ENCODE results near the gene TRAK2. TPM values are rescaled to one million over a fixed set of nuclear protein-coding genes. Genes with fewer than 3 reads are reported as not detected.
A peak's percentile ranks its signal among the peaks of the same experiment; 100 is the strongest.

Gene TRAK2
- total RNA-seq, 4 donors from 2014 or later: 7.9 to 32.8 (median 13.7) TPM

DNA sequence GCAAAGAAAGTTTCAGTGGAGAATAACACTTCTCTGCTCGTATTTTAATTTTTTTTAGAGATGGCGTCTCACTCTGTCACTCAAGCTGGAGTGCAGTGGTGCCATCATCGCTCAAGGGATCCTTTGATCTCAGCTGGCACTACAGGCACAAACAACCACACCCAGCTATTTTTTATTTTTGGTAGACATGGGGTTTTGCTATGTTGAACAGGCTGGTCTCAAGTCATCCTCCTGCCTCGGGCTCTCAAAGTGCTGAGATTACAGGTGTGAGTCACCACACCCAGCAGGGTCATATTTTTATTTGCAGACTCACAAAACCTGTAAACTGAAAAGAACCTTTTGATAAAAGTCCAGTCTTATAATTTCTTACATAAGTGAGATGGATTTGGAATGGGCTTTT is 2.6 kb downstream of the TRAK2 start:
- Histone ChIP-seq H3K27me3 (no peaks in the 10 kb centered on the region), H3K9me3 (no peaks in the 10 kb centered on the region), H3K27ac (peak overlapping the region in 2 of 4 donors; percentile 48 to 57), H3K4me1 (peaks cover 24 to 82% (median 27%) of the 10 kb centered on the region in 3 donors), H3K36me3 (no peaks in the 10 kb centered on the region), H3K4me3 (no peak overlapping the region)
- no peak for DNase-seq
- intact Hi-C loops (cut with DNase I): no loop called here
- no peak for TF ChIP-seq POLR2A (IDR thresholded peaks at IDR 0.05)
- TF ChIP-seq, protein P1, sequence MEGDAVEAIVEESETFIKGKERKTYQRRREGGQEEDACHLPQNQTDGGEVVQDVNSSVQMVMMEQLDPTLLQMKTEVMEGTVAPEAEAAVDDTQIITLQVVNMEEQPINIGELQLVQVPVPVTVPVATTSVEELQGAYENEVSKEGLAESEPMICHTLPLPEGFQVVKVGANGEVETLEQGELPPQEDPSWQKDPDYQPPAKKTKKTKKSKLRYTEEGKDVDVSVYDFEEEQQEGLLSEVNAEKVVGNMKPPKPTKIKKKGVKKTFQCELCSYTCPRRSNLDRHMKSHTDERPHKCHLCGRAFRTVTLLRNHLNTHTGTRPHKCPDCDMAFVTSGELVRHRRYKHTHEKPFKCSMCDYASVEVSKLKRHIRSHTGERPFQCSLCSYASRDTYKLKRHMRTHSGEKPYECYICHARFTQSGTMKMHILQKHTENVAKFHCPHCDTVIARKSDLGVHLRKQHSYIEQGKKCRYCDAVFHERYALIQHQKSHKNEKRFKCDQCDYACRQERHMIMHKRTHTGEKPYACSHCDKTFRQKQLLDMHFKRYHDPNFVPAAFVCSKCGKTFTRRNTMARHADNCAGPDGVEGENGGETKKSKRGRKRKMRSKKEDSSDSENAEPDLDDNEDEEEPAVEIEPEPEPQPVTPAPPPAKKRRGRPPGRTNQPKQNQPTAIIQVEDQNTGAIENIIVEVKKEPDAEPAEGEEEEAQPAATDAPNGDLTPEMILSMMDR (IDR thresholded peaks at IDR 0.05): no peak
- WGBS, 2 donors: 49 to 68% methylated on average over 4 of the region's 4 CpGs

- H3K4me3 ChIP-seq: no peak overlapping the region
- H3K27me3 ChIP-seq: no peaks in the 10 kb centered on the region
- 29 to 36% methylated on average over 1 of the region's 1 CpG for WGBS, 2 donors
- intact Hi-C loops (cut with DNase I): no loop called here
- no peak for DNase-seq
- no peaks in the 10 kb centered on the region for H3K36me3 ChIP-seq
- H3K9me3 ChIP-seq: no peaks in the 10 kb centered on the region
- TF ChIP-seq, protein P1 (IDR thresholded peaks at IDR 0.05): no peak
- no peak for TF ChIP-seq POLR2A (IDR thresholded peaks at IDR 0.05)
- H3K4me1 ChIP-seq: peaks cover 24 to 76% (median 26%) of the 10 kb centered on the region in 3 donors
- H3K27ac ChIP-seq: peak overlapping the region in 2 of 4 donors; percentile 48 to 57
Measured at GRCh38 chr2:201448061-201448460, 3.2 kb downstream of the TRAK2 start.

DNA sequence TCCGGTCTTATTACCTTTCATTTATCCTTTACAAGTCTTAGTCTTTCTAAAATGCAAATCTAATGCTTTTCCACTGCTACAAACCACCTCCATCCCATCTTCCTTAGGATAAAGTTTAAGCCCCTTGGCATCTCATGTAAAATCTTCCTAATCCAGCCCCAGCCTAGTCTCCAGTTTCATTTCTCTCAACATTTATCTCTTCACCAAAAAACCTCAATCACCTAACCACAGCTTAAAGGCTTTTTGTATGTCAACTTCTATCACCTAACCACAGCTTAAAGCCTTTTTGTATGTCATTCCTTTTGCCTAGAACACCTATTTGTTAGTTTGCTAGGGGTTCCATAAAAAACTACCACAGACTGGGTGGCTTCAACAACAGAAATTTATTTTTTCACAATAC is 4.2 kb downstream of the TRAK2 start:
- DNase-seq: no peak
- peaks cover 14 to 68% (median 24%) of the 10 kb centered on the region in 3 donors for H3K4me1 ChIP-seq
- intact Hi-C loops (cut with DNase I): no loop called here
- H3K27ac ChIP-seq: no peak overlapping the region
- H3K4me3 ChIP-seq: no peak overlapping the region
- no peaks in the 10 kb centered on the region for H3K27me3 ChIP-seq
- H3K36me3 ChIP-seq: no peaks in the 10 kb centered on the region
- no peaks in the 10 kb centered on the region for H3K9me3 ChIP-seq
- 88 to 96% methylated on average over 1 of the region's 1 CpG for WGBS, 2 donors
- TF ChIP-seq, protein P1 (IDR thresholded peaks at IDR 0.05): no peak
- no peak for TF ChIP-seq POLR2A (IDR thresholded peaks at IDR 0.05)

- 66 to 83% methylated on average over 3 of the region's 3 CpGs for WGBS, 2 donors
- H3K27ac ChIP-seq: no peak overlapping the region
Measured at GRCh38 chr2:201444746-201445465, 6.4 kb downstream of the TRAK2 start.

DNA sequence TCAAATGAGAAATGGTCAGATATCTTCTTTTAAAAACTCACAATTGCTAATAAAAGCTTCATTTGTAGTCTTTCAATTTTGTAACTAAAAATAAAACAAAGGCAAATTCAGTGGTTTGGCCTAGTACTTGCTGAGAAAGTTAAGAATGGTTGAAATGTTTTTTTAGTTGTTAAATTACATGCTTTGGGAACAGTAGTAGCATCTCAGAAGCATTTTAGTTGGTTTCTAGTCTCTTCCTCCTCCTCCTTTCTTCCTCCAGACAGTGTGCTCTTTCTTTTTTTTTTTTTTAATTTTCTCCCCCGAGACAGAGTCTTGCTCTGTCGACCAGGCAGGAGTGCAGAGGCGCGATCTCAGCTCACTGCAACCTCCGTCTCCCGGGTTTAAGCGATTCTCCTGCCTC is 9.8 kb downstream of the TRAK2 start:
- intact Hi-C loops (cut with DNase I): no loop called here
- H3K4me1 ChIP-seq: peaks cover 0 to 65% (median 10%) of the 10 kb centered on the region in 3 donors
- 80 to 82% methylated on average over 7 of the region's 7 CpGs for WGBS, 2 donors

More at GRCh38 chr2:201444746-201445465, 6.4 kb downstream of the TRAK2 start:
- intact Hi-C loops (cut with DNase I): no loop called here
- TF ChIP-seq, protein P1 (IDR thresholded peaks at IDR 0.05): no peak
- TF ChIP-seq POLR2A (IDR thresholded peaks at IDR 0.05): no peak
- no peaks in the 10 kb centered on the region for H3K36me3 ChIP-seq
- DNase-seq: no peak
- H3K4me1 ChIP-seq: peaks cover 9 to 77% (median 18%) of the 10 kb centered on the region in 3 donors
- H3K9me3 ChIP-seq: no peaks in the 10 kb centered on the region
- H3K27me3 ChIP-seq: no peaks in the 10 kb centered on the region
- no peak overlapping the region for H3K4me3 ChIP-seq

More for the DNA sequence above, 9.8 kb downstream of the TRAK2 start:
- no peak for DNase-seq
- Histone ChIP-seq H3K27me3 (no peaks in the 10 kb centered on the region), H3K9me3 (no peaks in the 10 kb centered on the region), H3K36me3 (no peaks in the 10 kb centered on the region), H3K4me3 (no peak overlapping the region), H3K27ac (no peak overlapping the region)
- TF ChIP-seq, protein P1 (IDR thresholded peaks at IDR 0.05): no peak
- TF ChIP-seq POLR2A (IDR thresholded peaks at IDR 0.05): no peak

Measured in esophagus squamous epithelium (tissue), 5 donors.